Smooth muscle cell (in vitro differentiated cells): Measurements from ENCODE around the gene CXorf38. TPM values are rescaled to one million over a fixed set of nuclear protein-coding genes. Genes with fewer than 3 reads are reported as not detected.

Experiments
- DNase-seq: peaks from one replicate; lab custom pipeline; 2025; ENCODE audit not compliant: unreplicated experiment; lab: John Stamatoyannopoulos, UW
- H2AFZ ChIP-seq: fragments of 200-600 bp; sonication (generic); 2 replicates; pipeline ENCODE4 v1.6.0; 2016; ENCODE audit warnings: antibody characterized with exemption, low read depth, mild to moderate bottlenecking
- H3F3A ChIP-seq: fragments of 200-600 bp; sonication (generic); 2 replicates; pipeline ENCODE4 v1.6.0; 2017; ENCODE audit warnings: antibody characterized with exemption, low read depth
- H3K27ac ChIP-seq: fragments of 200-600 bp; sonication (generic); 2 replicates; pipeline ENCODE4 v1.5.1; 2016; ENCODE audit warnings: low read depth, mild to moderate bottlenecking
- H3K27me3 ChIP-seq: fragments of 200-600 bp; sonication (generic); 2 replicates; pipeline ENCODE4 v1.6.1; 2016; ENCODE audit warnings: low read depth, mild to moderate bottlenecking
- H3K36me3 ChIP-seq: fragments of 200-600 bp; sonication (generic); 2 replicates; pipeline ENCODE4 v1.5.1; 2016; ENCODE audit warnings: low read depth
- H3K4me1 ChIP-seq: fragments of 200-600 bp; sonication (generic); 2 replicates; pipeline ENCODE4 v1.5.1; 2016; ENCODE audit warnings: low read depth
- H3K4me2 ChIP-seq: fragments of 200-600 bp; sonication (generic); 2 replicates; pipeline ENCODE4 v1.6.0; 2016; ENCODE audit warnings: mild to moderate bottlenecking
- H3K4me3 ChIP-seq: fragments of 200-600 bp; sonication (generic); 2 replicates; pipeline ENCODE4 v1.5.1; 2016; ENCODE audit warnings: mild to moderate bottlenecking
- H3K79me2 ChIP-seq: fragments of 200-600 bp; sonication (generic); 2 replicates; pipeline ENCODE4 v1.6.0; 2016; ENCODE audit warnings: low read depth, mild to moderate bottlenecking
- H3K9ac ChIP-seq: fragments of 200-600 bp; sonication (generic); 2 replicates; pipeline ENCODE4 v1.6.0; 2016; ENCODE audit warnings: low read depth
- H3K9me3 ChIP-seq: fragments of 200-600 bp; sonication (generic); replicated peaks from 2 replicates; pipeline ENCODE4 v1.5.1; 2016; ENCODE audit warnings: low read depth
- H4K20me1 ChIP-seq: fragments of 200-600 bp; sonication (generic); 2 replicates; pipeline ENCODE4 v1.6.0; 2016; ENCODE audit warnings: low read depth
- WGBS: methylation state at CpG from one replicate; pipeline ENCODE4 v1.1.7; 2016; ENCODE audit warnings: low lambda C conversion rate; 5-methylcytosine and 5-hydroxymethylcytosine counted together
- polyA plus RNA-seq: library from polyadenylated mRNA; unstranded; fragments of >200 nt; fragmentation: Nextera tagmentation; extraction: Ambion mirVana; gene quantifications from 2 replicates; pipeline ENCODE4 v1.2.1, GENCODE V29; 2016
- total RNA-seq: library from RNA; depleted of rRNA; stranded (reverse); fragments of >200 nt; gene quantifications from 2 replicates; pipeline ENCODE4 v1.2.3, GENCODE V29; 2014
- TF ChIP-seq, protein P1 (sequence below): fragments of 200-600 bp; sonication (generic); IDR thresholded peaks from 2 replicates; pipeline ENCODE4 v1.5.1; 2017; ENCODE audit warnings: borderline replicate concordance, mild to moderate bottlenecking, antibody characterized with exemption; ENCODE audit not compliant: insufficient read depth, poor library complexity, severe bottlenecking

CXorf38 gene
- total and polyA plus RNA-seq, 2 experiments from 2014 or later = 8.5 to 11.0 TPM

DNA sequence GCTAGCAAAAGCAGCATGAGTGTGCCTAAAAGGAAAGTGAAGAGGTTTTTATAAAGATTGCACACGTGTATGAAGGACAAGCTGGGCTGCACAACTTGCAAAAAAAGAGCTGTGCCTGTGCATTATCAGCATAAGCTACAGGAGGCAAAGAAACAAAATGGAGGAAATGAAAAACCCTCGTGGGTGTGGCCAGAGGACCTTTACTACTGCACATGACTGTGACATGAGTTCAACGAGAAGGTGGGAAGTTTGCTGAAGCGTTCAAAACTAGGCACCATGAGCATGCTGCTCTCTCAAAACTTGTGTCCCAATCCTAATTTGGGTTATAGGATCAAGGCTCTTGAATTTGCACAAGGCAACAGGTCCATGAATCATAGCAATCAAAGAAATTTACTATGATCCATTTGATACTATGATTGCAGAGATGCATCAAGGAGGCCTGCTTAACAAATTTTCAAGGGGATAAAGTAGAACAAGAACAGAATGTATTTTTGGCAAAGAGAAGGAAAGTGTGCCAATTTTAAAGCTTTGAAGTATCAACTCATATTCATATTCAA is 38.1 kb upstream of the CXorf38 start:
- Histone ChIP-seq H3K27ac (no peak overlapping the region), H3K27me3 (no peaks in the 10 kb centered on the region), H3K9ac (no peak overlapping the region), H3K4me2 (no peak overlapping the region), H3K4me3 (no peak overlapping the region), H3K36me3 (peaks cover 3% of the 10 kb centered on the region), H3F3A (no peaks in the 10 kb centered on the region), H3K79me2 (no peaks in the 10 kb centered on the region), H2AFZ (no peak overlapping the region), H4K20me1 (no peaks in the 10 kb centered on the region), H3K9me3 (no peaks in the 10 kb centered on the region), H3K4me1 (peaks cover 26% of the 10 kb centered on the region)
- WGBS = 83% methylated on average over 4 of the region's 4 CpGs
- TF ChIP-seq, protein P1, sequence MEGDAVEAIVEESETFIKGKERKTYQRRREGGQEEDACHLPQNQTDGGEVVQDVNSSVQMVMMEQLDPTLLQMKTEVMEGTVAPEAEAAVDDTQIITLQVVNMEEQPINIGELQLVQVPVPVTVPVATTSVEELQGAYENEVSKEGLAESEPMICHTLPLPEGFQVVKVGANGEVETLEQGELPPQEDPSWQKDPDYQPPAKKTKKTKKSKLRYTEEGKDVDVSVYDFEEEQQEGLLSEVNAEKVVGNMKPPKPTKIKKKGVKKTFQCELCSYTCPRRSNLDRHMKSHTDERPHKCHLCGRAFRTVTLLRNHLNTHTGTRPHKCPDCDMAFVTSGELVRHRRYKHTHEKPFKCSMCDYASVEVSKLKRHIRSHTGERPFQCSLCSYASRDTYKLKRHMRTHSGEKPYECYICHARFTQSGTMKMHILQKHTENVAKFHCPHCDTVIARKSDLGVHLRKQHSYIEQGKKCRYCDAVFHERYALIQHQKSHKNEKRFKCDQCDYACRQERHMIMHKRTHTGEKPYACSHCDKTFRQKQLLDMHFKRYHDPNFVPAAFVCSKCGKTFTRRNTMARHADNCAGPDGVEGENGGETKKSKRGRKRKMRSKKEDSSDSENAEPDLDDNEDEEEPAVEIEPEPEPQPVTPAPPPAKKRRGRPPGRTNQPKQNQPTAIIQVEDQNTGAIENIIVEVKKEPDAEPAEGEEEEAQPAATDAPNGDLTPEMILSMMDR = no peak
- DNase-seq = no peak

DNA sequence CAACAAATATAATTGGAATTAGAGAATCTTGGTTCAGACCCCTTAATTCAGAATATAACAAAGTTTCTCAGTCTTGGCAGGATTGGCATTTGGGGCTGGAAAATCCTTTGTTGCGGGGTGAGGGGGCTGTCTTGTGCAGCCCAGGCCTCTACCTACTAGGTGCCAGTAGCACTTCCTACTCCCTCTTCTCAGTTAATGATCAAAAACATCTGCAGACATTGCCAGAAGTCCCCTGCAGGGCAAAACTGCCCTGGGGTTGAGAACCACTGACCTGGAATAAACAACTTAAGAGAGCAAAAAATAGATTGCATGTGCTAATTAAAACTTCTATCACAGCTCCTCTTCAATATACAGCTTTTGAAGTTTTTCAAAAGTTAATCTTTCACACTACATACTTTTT is 36.7 kb upstream of the CXorf38 start:
- H3K4me2 ChIP-seq = no peak overlapping the region
- H2AFZ ChIP-seq = no peak overlapping the region
- H3F3A ChIP-seq = no peaks in the 10 kb centered on the region
- 83% methylated on average over 1 of the region's 1 CpG for WGBS
- H3K9ac ChIP-seq = no peak overlapping the region
- no peaks in the 10 kb centered on the region for H4K20me1 ChIP-seq
- no peaks in the 10 kb centered on the region for H3K9me3 ChIP-seq
- H3K79me2 ChIP-seq = no peaks in the 10 kb centered on the region
- peaks cover 26% of the 10 kb centered on the region for H3K4me1 ChIP-seq
- TF ChIP-seq, protein P1 = no peak
- no peaks in the 10 kb centered on the region for H3K27me3 ChIP-seq
- peaks cover 3% of the 10 kb centered on the region for H3K36me3 ChIP-seq
- DNase-seq = no peak
- H3K27ac ChIP-seq = no peak overlapping the region
- H3K4me3 ChIP-seq = no peak overlapping the region

DNA sequence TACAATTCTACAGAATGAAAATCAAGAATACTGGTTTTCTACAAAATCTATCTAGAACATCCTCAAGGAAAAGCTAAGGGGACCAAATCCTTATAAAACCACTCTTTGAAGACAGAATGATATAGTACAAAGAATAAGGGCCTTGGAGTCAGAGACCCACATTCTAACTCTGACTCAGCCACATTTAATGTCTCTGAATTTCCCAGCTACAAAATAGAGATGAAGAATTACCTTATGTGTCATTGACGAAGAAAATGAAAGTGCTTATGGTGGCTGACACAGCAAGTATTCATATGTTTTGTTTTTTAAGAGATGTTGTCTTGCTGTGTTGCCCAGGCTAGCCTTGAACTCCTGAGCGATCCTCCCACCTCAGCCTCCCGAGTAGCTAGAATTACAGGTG is 35.9 kb upstream of the CXorf38 start:
- H3K9me3 ChIP-seq = no peaks in the 10 kb centered on the region
- no peaks in the 10 kb centered on the region for H3K79me2 ChIP-seq
- peaks cover 3% of the 10 kb centered on the region for H3K36me3 ChIP-seq
- H3K4me1 ChIP-seq = peaks cover 26% of the 10 kb centered on the region
- no peaks in the 10 kb centered on the region for H3F3A ChIP-seq
- no peak for DNase-seq
- no peaks in the 10 kb centered on the region for H3K27me3 ChIP-seq
- no peak overlapping the region for H3K4me3 ChIP-seq
- no peak overlapping the region for H3K4me2 ChIP-seq
- H2AFZ ChIP-seq = no peak overlapping the region
- H4K20me1 ChIP-seq = no peaks in the 10 kb centered on the region
- TF ChIP-seq, protein P1 = no peak
- no peak overlapping the region for H3K27ac ChIP-seq
- WGBS = 93% methylated on average over 3 of the region's 3 CpGs
- no peak overlapping the region for H3K9ac ChIP-seq

DNA sequence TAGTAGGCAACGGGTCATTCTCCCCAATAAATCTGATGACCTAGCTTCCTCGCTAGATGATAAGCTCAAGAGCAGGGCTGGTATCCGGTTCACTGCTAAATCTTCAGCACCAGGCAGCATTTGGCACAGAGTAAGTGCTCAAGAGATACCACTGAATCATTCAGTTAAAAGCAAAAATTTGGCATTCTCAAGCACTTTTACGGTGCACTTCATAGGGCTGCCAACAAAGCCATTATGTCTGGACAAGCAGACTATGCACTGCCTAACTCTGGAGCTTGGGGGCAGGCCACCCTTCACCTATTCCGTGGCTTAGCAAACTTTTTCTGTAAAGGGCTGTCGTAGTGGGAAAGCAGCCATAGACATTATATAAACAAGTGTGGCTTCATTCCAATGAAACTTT is 23.8 kb upstream of the CXorf38 start:
- TF ChIP-seq, protein P1 = no peak
- no peak overlapping the region for H3K27ac ChIP-seq
- no peaks in the 10 kb centered on the region for H3K4me1 ChIP-seq
- no peaks in the 10 kb centered on the region for H3K27me3 ChIP-seq
- peaks cover 6% of the 10 kb centered on the region for H3K36me3 ChIP-seq
- no peak overlapping the region for H3K4me3 ChIP-seq
- no peak overlapping the region for H3K9ac ChIP-seq
- no peak for DNase-seq
- H3K79me2 ChIP-seq = no peaks in the 10 kb centered on the region
- no peaks in the 10 kb centered on the region for H3F3A ChIP-seq
- H4K20me1 ChIP-seq = no peaks in the 10 kb centered on the region
- 77% methylated on average over 6 of the region's 6 CpGs for WGBS
- no peak overlapping the region for H3K4me2 ChIP-seq
- H2AFZ ChIP-seq = no peak overlapping the region
- H3K9me3 ChIP-seq = no peaks in the 10 kb centered on the region
